ENCODE data around the gene EVL.
A peak's percentile ranks its signal among the peaks of the same experiment; 100 is the strongest.

Gene EVL

GRCh38 chr14:100076606-100077005 lies 11.4 kb downstream of the EVL start:
- Histone ChIP-seq H3K9ac (ENCODE audit: low read length in 2 of 2) (no peak overlapping the region), H3K27me3 (ENCODE audit: control insufficient read depth in 1 of 2, insufficient read depth in 2 of 2, low read length in 2 of 2) (no peaks in the 10 kb centered on the region), H3K4me3 (ENCODE audit: low read length in 2 of 2) (no peak overlapping the region), H3K4me1 (ENCODE audit: control insufficient read depth, insufficient read depth, low read length) (peaks cover 15% of the 10 kb centered on the region), H3K36me3 (ENCODE audit: control insufficient read depth in 2 of 2, insufficient read depth in 2 of 2, low read length in 2 of 2) (no peaks in the 10 kb centered on the region), H3K27ac (ENCODE audit: low read length) (peak overlapping the region; percentile 24), H3K9me3 (ENCODE audit: control insufficient read depth in 2 of 2, low read length in 2 of 2) (no peaks in the 10 kb centered on the region)

DNA sequence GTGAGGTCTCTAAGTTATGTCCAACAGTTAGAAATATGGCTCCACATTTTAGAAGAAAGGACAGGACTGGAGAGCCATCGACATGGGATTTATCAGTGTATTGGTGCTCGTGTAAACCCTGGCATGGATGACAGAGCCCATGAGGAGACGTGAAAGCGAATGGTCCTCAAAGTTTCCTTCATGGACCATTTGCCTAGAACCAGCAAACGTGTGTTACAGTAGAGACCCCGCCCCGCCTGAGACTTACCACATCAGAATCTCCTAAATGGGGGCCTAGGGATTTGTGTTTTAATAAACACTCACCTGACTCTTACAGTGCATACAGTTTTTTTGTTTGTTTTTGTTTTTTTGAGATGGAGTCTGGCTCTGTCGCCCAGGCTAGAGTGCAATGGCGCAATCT lies 12.2 kb downstream of the EVL start:
- Histone ChIP-seq H3K9me3 (ENCODE audit: control insufficient read depth in 2 of 2, low read length in 2 of 2) (no peaks in the 10 kb centered on the region), H3K9ac (ENCODE audit: low read length in 2 of 2) (no peak overlapping the region), H3K4me3 (ENCODE audit: low read length in 2 of 2) (no peak overlapping the region), H3K27me3 (ENCODE audit: control insufficient read depth in 1 of 2, insufficient read depth in 2 of 2, low read length in 2 of 2) (no peaks in the 10 kb centered on the region), H3K4me1 (ENCODE audit: control insufficient read depth, insufficient read depth, low read length) (peaks cover 15% of the 10 kb centered on the region), H3K36me3 (ENCODE audit: control insufficient read depth in 2 of 2, insufficient read depth in 2 of 2, low read length in 2 of 2) (no peaks in the 10 kb centered on the region), H3K27ac (ENCODE audit: low read length) (no peak overlapping the region)

GRCh38 chr14:100078216-100078803 lies 13.1 kb downstream of the EVL start:
- Histone ChIP-seq H3K27ac (ENCODE audit: low read length) (no peak overlapping the region), H3K27me3 (ENCODE audit: control insufficient read depth in 1 of 2, insufficient read depth in 2 of 2, low read length in 2 of 2) (no peaks in the 10 kb centered on the region), H3K4me1 (ENCODE audit: control insufficient read depth, insufficient read depth, low read length) (peaks cover 15% of the 10 kb centered on the region), H3K4me3 (ENCODE audit: low read length in 2 of 2) (no peak overlapping the region), H3K9ac (ENCODE audit: low read length in 2 of 2) (no peak overlapping the region), H3K9me3 (ENCODE audit: control insufficient read depth in 2 of 2, low read length in 2 of 2) (no peaks in the 10 kb centered on the region), H3K36me3 (ENCODE audit: control insufficient read depth in 2 of 2, insufficient read depth in 2 of 2, low read length in 2 of 2) (no peaks in the 10 kb centered on the region)

- Histone ChIP-seq H3K9me3 (ENCODE audit: control insufficient read depth in 2 of 2, low read length in 2 of 2) (no peaks in the 10 kb centered on the region), H3K9ac (ENCODE audit: low read length in 2 of 2) (no peak overlapping the region), H3K27ac (ENCODE audit: low read length) (no peak overlapping the region), H3K36me3 (ENCODE audit: control insufficient read depth in 2 of 2, insufficient read depth in 2 of 2, low read length in 2 of 2) (no peaks in the 10 kb centered on the region), H3K4me1 (ENCODE audit: control insufficient read depth, insufficient read depth, low read length) (peaks cover 15% of the 10 kb centered on the region), H3K27me3 (ENCODE audit: control insufficient read depth in 1 of 2, insufficient read depth in 2 of 2, low read length in 2 of 2) (no peaks in the 10 kb centered on the region), H3K4me3 (ENCODE audit: low read length in 2 of 2) (no peak overlapping the region)
These were observed 13.9 kb downstream of the EVL start for GRCh38 chr14:100078997-100079725.

DNA sequence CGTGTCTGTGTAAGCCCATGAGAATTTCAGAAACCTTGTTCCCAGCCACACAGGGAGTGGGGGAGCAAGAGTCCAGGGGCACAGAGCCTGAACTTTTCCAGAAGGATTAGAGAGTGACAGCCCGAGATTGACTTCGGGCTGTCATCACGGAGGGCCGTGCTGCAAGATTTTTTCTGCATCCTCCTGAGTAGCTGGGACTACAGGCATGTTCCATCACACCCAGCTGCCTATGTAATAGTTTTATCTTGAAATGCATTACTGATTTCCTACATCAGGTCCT lies 14.4 kb downstream of the EVL start:
- Histone ChIP-seq H3K36me3 (ENCODE audit: control insufficient read depth in 2 of 2, insufficient read depth in 2 of 2, low read length in 2 of 2) (peaks cover 1% of the 10 kb centered on the region in 2 donors), H3K4me3 (ENCODE audit: low read length in 2 of 2) (no peak overlapping the region), H3K9ac (ENCODE audit: low read length in 2 of 2) (no peak overlapping the region), H3K9me3 (ENCODE audit: control insufficient read depth in 2 of 2, low read length in 2 of 2) (no peaks in the 10 kb centered on the region), H3K4me1 (ENCODE audit: control insufficient read depth, insufficient read depth, low read length) (peaks cover 15% of the 10 kb centered on the region), H3K27ac (ENCODE audit: low read length) (no peak overlapping the region), H3K27me3 (ENCODE audit: control insufficient read depth in 1 of 2, insufficient read depth in 2 of 2, low read length in 2 of 2) (no peaks in the 10 kb centered on the region)

GRCh38 chr14:100080206-100080605 lies 15.0 kb downstream of the EVL start:
- H3K9ac ChIP-seq (ENCODE audit: low read length in 2 of 2), result no peak overlapping the region
- H3K4me3 ChIP-seq (ENCODE audit: low read length in 2 of 2), result no peak overlapping the region
- H3K36me3 ChIP-seq (ENCODE audit: control insufficient read depth in 2 of 2, insufficient read depth in 2 of 2, low read length in 2 of 2), result peaks cover 2 to 5% of the 10 kb centered on the region in 2 donors
- no peaks in the 10 kb centered on the region for H3K27me3 ChIP-seq (ENCODE audit: control insufficient read depth in 1 of 2, insufficient read depth in 2 of 2, low read length in 2 of 2)
- no peaks in the 10 kb centered on the region for H3K9me3 ChIP-seq (ENCODE audit: control insufficient read depth in 2 of 2, low read length in 2 of 2)
- peaks cover 12% of the 10 kb centered on the region for H3K4me1 ChIP-seq (ENCODE audit: control insufficient read depth, insufficient read depth, low read length)
- no peak overlapping the region for H3K27ac ChIP-seq (ENCODE audit: low read length)

- H3K9ac ChIP-seq (ENCODE audit: low read length in 2 of 2), result no peak overlapping the region
- H3K4me3 ChIP-seq (ENCODE audit: low read length in 2 of 2), result no peak overlapping the region
- H3K27ac ChIP-seq (ENCODE audit: low read length), result no peak overlapping the region
- H3K27me3 ChIP-seq (ENCODE audit: control insufficient read depth in 1 of 2, insufficient read depth in 2 of 2, low read length in 2 of 2), result no peaks in the 10 kb centered on the region
- H3K4me1 ChIP-seq (ENCODE audit: control insufficient read depth, insufficient read depth, low read length), result peaks cover 7% of the 10 kb centered on the region
- no peaks in the 10 kb centered on the region for H3K9me3 ChIP-seq (ENCODE audit: control insufficient read depth in 2 of 2, low read length in 2 of 2)
- peaks cover 5% of the 10 kb centered on the region in 2 donors for H3K36me3 ChIP-seq (ENCODE audit: control insufficient read depth in 2 of 2, insufficient read depth in 2 of 2, low read length in 2 of 2)
These were observed 16.9 kb downstream of the EVL start for GRCh38 chr14:100081997-100082625.

DNA sequence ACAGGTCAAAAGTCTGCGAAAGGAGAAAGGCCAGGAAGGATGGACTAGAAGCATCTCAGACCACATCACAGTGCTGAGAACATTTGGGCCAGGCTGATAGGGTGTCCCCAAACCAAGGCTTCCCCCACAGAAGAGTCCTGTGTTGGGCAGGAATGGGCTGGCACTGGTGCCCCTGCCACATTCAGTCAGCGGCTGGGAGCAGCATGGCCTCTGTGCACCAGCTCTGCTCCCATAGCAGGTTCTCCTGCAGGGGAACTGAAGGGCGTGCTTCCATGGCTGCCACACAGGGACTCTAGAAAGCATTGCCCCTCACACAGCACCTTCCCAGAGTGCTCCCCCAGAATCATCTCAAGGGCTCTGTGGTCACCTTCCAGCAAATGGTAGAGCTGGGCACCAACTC lies 17.5 kb downstream of the EVL start:
- Histone ChIP-seq H3K27ac (ENCODE audit: low read length) (no peak overlapping the region), H3K4me3 (ENCODE audit: low read length in 2 of 2) (no peak overlapping the region), H3K36me3 (ENCODE audit: control insufficient read depth in 2 of 2, insufficient read depth in 2 of 2, low read length in 2 of 2) (peaks cover 5% of the 10 kb centered on the region in 2 donors), H3K9ac (ENCODE audit: low read length in 2 of 2) (no peak overlapping the region), H3K4me1 (ENCODE audit: control insufficient read depth, insufficient read depth, low read length) (peaks cover 7% of the 10 kb centered on the region), H3K9me3 (ENCODE audit: control insufficient read depth in 2 of 2, low read length in 2 of 2) (no peaks in the 10 kb centered on the region), H3K27me3 (ENCODE audit: control insufficient read depth in 1 of 2, insufficient read depth in 2 of 2, low read length in 2 of 2) (no peaks in the 10 kb centered on the region)

DNA sequence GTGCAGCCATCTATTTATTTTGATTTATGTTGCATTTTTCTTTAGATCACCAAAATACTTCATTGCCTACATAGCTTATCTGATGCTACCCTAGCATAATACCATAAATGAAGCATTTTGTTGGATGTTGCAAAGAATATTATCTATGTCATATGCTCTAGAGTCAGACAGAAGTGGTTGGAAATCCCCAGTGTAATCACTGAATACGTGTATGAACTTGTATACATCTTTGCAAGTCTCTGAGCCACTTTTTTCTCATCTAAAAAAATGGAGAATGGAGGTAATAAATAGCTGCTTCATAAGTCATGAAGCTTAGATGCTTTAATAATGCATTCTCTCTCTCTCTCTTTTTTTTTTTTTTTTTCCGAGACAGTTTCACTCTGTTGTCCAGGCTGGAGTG lies 18.5 kb downstream of the EVL start:
- Histone ChIP-seq H3K9ac (ENCODE audit: low read length in 2 of 2) (no peak overlapping the region), H3K27ac (ENCODE audit: low read length) (no peak overlapping the region), H3K27me3 (ENCODE audit: control insufficient read depth in 1 of 2, insufficient read depth in 2 of 2, low read length in 2 of 2) (no peaks in the 10 kb centered on the region), H3K4me3 (ENCODE audit: low read length in 2 of 2) (no peak overlapping the region), H3K9me3 (ENCODE audit: control insufficient read depth in 2 of 2, low read length in 2 of 2) (no peaks in the 10 kb centered on the region), H3K36me3 (ENCODE audit: control insufficient read depth in 2 of 2, insufficient read depth in 2 of 2, low read length in 2 of 2) (peaks cover 8 to 9% of the 10 kb centered on the region in 2 donors), H3K4me1 (ENCODE audit: control insufficient read depth, insufficient read depth, low read length) (peaks cover 4% of the 10 kb centered on the region)

DNA sequence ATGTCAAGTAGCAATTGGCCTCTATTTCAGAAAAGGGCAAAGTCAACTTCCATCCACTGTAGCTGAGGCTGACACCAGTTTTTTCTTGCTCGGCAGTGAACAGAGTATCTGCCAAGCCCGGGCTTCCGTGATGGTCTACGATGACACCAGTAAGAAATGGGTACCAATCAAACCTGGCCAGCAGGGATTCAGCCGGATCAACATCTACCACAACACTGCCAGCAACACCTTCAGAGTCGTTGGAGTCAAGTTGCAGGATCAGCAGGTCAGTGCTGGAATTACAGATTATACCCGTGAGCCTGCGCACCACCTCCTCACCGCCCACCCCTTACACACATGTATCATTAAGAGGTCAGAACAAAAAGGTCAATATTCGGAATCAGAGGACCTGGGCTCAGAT lies 19.4 kb downstream of the EVL start:
- peaks cover 8 to 9% of the 10 kb centered on the region in 2 donors for H3K36me3 ChIP-seq (ENCODE audit: control insufficient read depth in 2 of 2, insufficient read depth in 2 of 2, low read length in 2 of 2)
- no peak overlapping the region for H3K4me3 ChIP-seq (ENCODE audit: low read length in 2 of 2)
- H3K4me1 ChIP-seq (ENCODE audit: control insufficient read depth, insufficient read depth, low read length), result no peaks in the 10 kb centered on the region
- H3K27ac ChIP-seq (ENCODE audit: low read length), result no peak overlapping the region
- H3K27me3 ChIP-seq (ENCODE audit: control insufficient read depth in 1 of 2, insufficient read depth in 2 of 2, low read length in 2 of 2), result no peaks in the 10 kb centered on the region
- H3K9ac ChIP-seq (ENCODE audit: low read length in 2 of 2), result no peak overlapping the region
- no peaks in the 10 kb centered on the region for H3K9me3 ChIP-seq (ENCODE audit: control insufficient read depth in 2 of 2, low read length in 2 of 2)

GRCh38 chr14:100085462-100085861 lies 20.2 kb downstream of the EVL start:
- Histone ChIP-seq H3K9me3 (ENCODE audit: control insufficient read depth in 2 of 2, low read length in 2 of 2) (no peaks in the 10 kb centered on the region), H3K4me3 (ENCODE audit: low read length in 2 of 2) (no peak overlapping the region), H3K27me3 (ENCODE audit: control insufficient read depth in 1 of 2, insufficient read depth in 2 of 2, low read length in 2 of 2) (no peaks in the 10 kb centered on the region), H3K4me1 (ENCODE audit: control insufficient read depth, insufficient read depth, low read length) (no peaks in the 10 kb centered on the region), H3K36me3 (ENCODE audit: control insufficient read depth in 2 of 2, insufficient read depth in 2 of 2, low read length in 2 of 2) (peaks cover 8 to 9% of the 10 kb centered on the region in 2 donors), H3K27ac (ENCODE audit: low read length) (no peak overlapping the region), H3K9ac (ENCODE audit: low read length in 2 of 2) (no peak overlapping the region)

All from stomach smooth muscle (tissue), 2 donors.